Activated CD8-positive, alpha-beta memory T cell treated with anti-CD3 and anti-CD28 coated beads, Interleukin-2, amount 10 ng/mL, durations not matched to agents 7 days and 5 days (primary cell): Measurements from ENCODE around the gene EPB41L5. TPM values are rescaled to one million over a fixed set of nuclear protein-coding genes. Genes with fewer than 3 reads are reported as not detected.
A peak's percentile ranks its signal among the peaks of the same experiment; 100 is the strongest.

ENCODE experiments used
- ATAC-seq: fragments of 150-1000 bp; cut with Tn5 transposase; one replicate; pipeline ENCODE4 v1.10.0; 2021; ENCODE audit warnings: moderate library complexity
- CTCF ChIA-PET: fragments of 350-600 bp; sonication (Branson Sonifier 250); formaldehyde crosslinking; loops from one replicate; lab custom pipeline; 2021; ENCODE audit warnings: antibody characterized with exemption; lab: Charles Lee
- DNase-seq: peaks from one replicate; pipeline ENCODE4 v3.0.0-alpha.2; 2020
- H3K27ac Mint-ChIP-seq: one replicate; pipeline ENCODE4 v1.8.0; 2021; ENCODE audit warnings: mild to moderate bottlenecking, mixed read lengths
- H3K27me3 Mint-ChIP-seq: one replicate; pipeline ENCODE4 v1.8.0; 2021; ENCODE audit warnings: mixed read lengths
- H3K36me3 Mint-ChIP-seq: one replicate; pipeline ENCODE4 v1.8.0; 2021; ENCODE audit warnings: mild to moderate bottlenecking, mixed read lengths
- H3K4me1 Mint-ChIP-seq: one replicate; pipeline ENCODE4 v1.8.0; 2021; ENCODE audit warnings: mixed read lengths
- H3K4me3 Mint-ChIP-seq: one replicate; pipeline ENCODE4 v1.8.0; 2021; ENCODE audit warnings: mild to moderate bottlenecking, moderate library complexity, mixed read lengths
- H3K9me3 Mint-ChIP-seq: one replicate; pipeline ENCODE4 v1.8.0; 2022; ENCODE audit warnings: low read depth, mixed read lengths
- total RNA-seq, 2 experiments: library from RNA; stranded (reverse); gene quantifications; one replicate each; pipeline ENCODE4 v1.2.3, GENCODE V29; 2021

Gene EPB41L5
- total RNA-seq, 2 experiments from 2014 or later = 1.9 to 2.2 TPM

GRCh38 chr2:120204945-120205670, 192.2 kb downstream of the EPB41L5 start:
- H3K36me3 Mint-ChIP-seq = no peaks in the 10 kb centered on the region
- no peak for DNase-seq
- no peaks in the 10 kb centered on the region for H3K9me3 Mint-ChIP-seq
- peaks cover 8% of the 10 kb centered on the region for H3K4me1 Mint-ChIP-seq
- CTCF ChIA-PET = interaction anchor here (0.9 to 2.1 kb wide), 5 partner anchors 9 to 108 kb away, joined by 3 to 17 read pairs (median 5); no protein-coding TSS in a partner anchor
- ATAC-seq = no peak
- H3K27me3 Mint-ChIP-seq = no peaks in the 10 kb centered on the region
- H3K27ac Mint-ChIP-seq = no peak overlapping the region
- H3K4me3 Mint-ChIP-seq = no peak overlapping the region

- CTCF ChIA-PET = interaction anchor here (0.7 to 5.1 kb wide), 5 partner anchors 15 to 107 kb away, joined by 3 to 51 read pairs (median 3); no protein-coding TSS in a partner anchor
- H3K4me1 Mint-ChIP-seq = peaks cover 8% of the 10 kb centered on the region
- H3K4me3 Mint-ChIP-seq = no peak overlapping the region
- H3K36me3 Mint-ChIP-seq = no peaks in the 10 kb centered on the region
- no peak overlapping the region for H3K27ac Mint-ChIP-seq
- peak; percentile 67 for ATAC-seq
- DNase-seq = peak; percentile 68
- H3K9me3 Mint-ChIP-seq = no peaks in the 10 kb centered on the region
- H3K27me3 Mint-ChIP-seq = no peaks in the 10 kb centered on the region
Observed at GRCh38 chr2:120206022-120206581, 193.2 kb downstream of the EPB41L5 start.

- Mint-ChIP-seq H3K4me3 (no peak overlapping the region), H3K27me3 (no peaks in the 10 kb centered on the region), H3K9me3 (no peaks in the 10 kb centered on the region), H3K4me1 (peaks cover 8% of the 10 kb centered on the region), H3K27ac (peak overlapping the region; percentile 77), H3K36me3 (peaks cover 2% of the 10 kb centered on the region)
- no peak for DNase-seq
- no peak for ATAC-seq
- CTCF ChIA-PET = interaction anchor here (0.8 to 5.1 kb wide), 6 partner anchors 9 to 104 kb away, joined by 3 to 51 read pairs (median 4); no protein-coding TSS in a partner anchor
Observed at GRCh38 chr2:120208381-120209353, 195.8 kb downstream of the EPB41L5 start.

- no peaks in the 10 kb centered on the region for H3K27me3 Mint-ChIP-seq
- CTCF ChIA-PET = interaction anchor here (0.7 to 5.1 kb wide), 8 partner anchors 10 to 103 kb away, joined by 3 to 51 read pairs (median 4); no protein-coding TSS in a partner anchor
- no peaks in the 10 kb centered on the region for H3K9me3 Mint-ChIP-seq
- H3K4me1 Mint-ChIP-seq = peaks cover 8% of the 10 kb centered on the region
- peak overlapping the region; percentile 12 for H3K4me3 Mint-ChIP-seq
- H3K36me3 Mint-ChIP-seq = peaks cover 2% of the 10 kb centered on the region
- DNase-seq = no peak
- peak; percentile 40 for ATAC-seq
- H3K27ac Mint-ChIP-seq = peak overlapping the region; percentile 77
Observed at GRCh38 chr2:120209427-120210269, 196.8 kb downstream of the EPB41L5 start.

- DNase-seq = peak; percentile 51
Observed at GRCh38 chr2:120210270-120210693, 197.4 kb downstream of the EPB41L5 start.

GRCh38 chr2:120218181-120218580, 205.3 kb downstream of the EPB41L5 start:
- Mint-ChIP-seq H3K27ac (no peak overlapping the region), H3K4me3 (no peak overlapping the region), H3K27me3 (no peaks in the 10 kb centered on the region), H3K36me3 (peaks cover 49% of the 10 kb centered on the region), H3K9me3 (peaks cover 3% of the 10 kb centered on the region), H3K4me1 (peaks cover 29% of the 10 kb centered on the region)
- peak; percentile 34 for DNase-seq
- CTCF ChIA-PET = interaction anchor here (1.1 kb wide), 1 partner anchor 10 kb away, joined by 4 read pairs; no protein-coding TSS in a partner anchor
- ATAC-seq = no peak

More at GRCh38 chr2:120210270-120210693, 197.4 kb downstream of the EPB41L5 start:
- peaks cover 2% of the 10 kb centered on the region for H3K36me3 Mint-ChIP-seq
- peak overlapping the region; percentile 77 for H3K27ac Mint-ChIP-seq
- CTCF ChIA-PET = interaction anchor here (0.7 to 5.1 kb wide), 8 partner anchors 9 to 103 kb away, joined by 3 to 51 read pairs (median 4); partner anchors contain the start of gene TMEM185B
- peak; percentile 56 for ATAC-seq
- peak overlapping the region; percentile 12 for H3K4me3 Mint-ChIP-seq
- H3K9me3 Mint-ChIP-seq = no peaks in the 10 kb centered on the region
- no peaks in the 10 kb centered on the region for H3K27me3 Mint-ChIP-seq
- peaks cover 8% of the 10 kb centered on the region for H3K4me1 Mint-ChIP-seq

GRCh38 chr2:120219291-120219690, 206.4 kb downstream of the EPB41L5 start:
- ATAC-seq (no peak), DNase-seq (peak; percentile 26)
- Mint-ChIP-seq H3K36me3 (peaks cover 49% of the 10 kb centered on the region), H3K27me3 (no peaks in the 10 kb centered on the region), H3K9me3 (peaks cover 3% of the 10 kb centered on the region), H3K4me3 (no peak overlapping the region), H3K4me1 (peaks cover 35% of the 10 kb centered on the region), H3K27ac (no peak overlapping the region)
- CTCF ChIA-PET = interaction anchor here (0.9 kb wide), 2 partner anchors 9 to 10 kb away, joined by 3 to 4 read pairs; no protein-coding TSS in a partner anchor

- Mint-ChIP-seq H3K36me3 (peaks cover 49% of the 10 kb centered on the region), H3K4me3 (no peak overlapping the region), H3K9me3 (peaks cover 3% of the 10 kb centered on the region), H3K27ac (no peak overlapping the region), H3K27me3 (no peaks in the 10 kb centered on the region), H3K4me1 (peaks cover 40% of the 10 kb centered on the region)
- no peak for ATAC-seq
- CTCF ChIA-PET = interaction anchor here (0.9 kb wide), 2 partner anchors 8 to 10 kb away, joined by 3 to 4 read pairs; no protein-coding TSS in a partner anchor
- DNase-seq = no peak
Observed at GRCh38 chr2:120219766-120220165, 206.9 kb downstream of the EPB41L5 start.

- H3K27ac Mint-ChIP-seq = no peak overlapping the region
- H3K4me1 Mint-ChIP-seq = peaks cover 49% of the 10 kb centered on the region
- CTCF ChIA-PET = interaction anchor here (1.0 to 1.5 kb wide), 2 partner anchors 15 to 92 kb away, joined by 3 to 7 read pairs; no protein-coding TSS in a partner anchor
- DNase-seq = peak; percentile 31
- ATAC-seq = no peak
- peaks cover 3% of the 10 kb centered on the region for H3K9me3 Mint-ChIP-seq
- peaks cover 49% of the 10 kb centered on the region for H3K36me3 Mint-ChIP-seq
- H3K4me3 Mint-ChIP-seq = no peak overlapping the region
- no peaks in the 10 kb centered on the region for H3K27me3 Mint-ChIP-seq
Observed at GRCh38 chr2:120220756-120221155, 207.9 kb downstream of the EPB41L5 start.

GRCh38 chr2:120221616-120222015, 208.7 kb downstream of the EPB41L5 start:
- H3K9me3 Mint-ChIP-seq = no peaks in the 10 kb centered on the region
- H3K4me1 Mint-ChIP-seq = peaks cover 57% of the 10 kb centered on the region
- ATAC-seq (no peak), DNase-seq (peak; percentile 37)
- no peaks in the 10 kb centered on the region for H3K27me3 Mint-ChIP-seq
- peak overlapping the region; percentile 34 for H3K4me3 Mint-ChIP-seq
- H3K27ac Mint-ChIP-seq = peak overlapping the region; percentile 9
- H3K36me3 Mint-ChIP-seq = peaks cover 51% of the 10 kb centered on the region
- CTCF ChIA-PET = interaction anchor here (1.0 to 1.5 kb wide), 4 partner anchors 9 to 92 kb away, joined by 3 to 7 read pairs (median 3); no protein-coding TSS in a partner anchor

- Mint-ChIP-seq H3K27me3 (no peaks in the 10 kb centered on the region), H3K4me1 (peaks cover 65% of the 10 kb centered on the region), H3K9me3 (no peaks in the 10 kb centered on the region), H3K36me3 (peaks cover 52% of the 10 kb centered on the region), H3K27ac (peak overlapping the region; percentile 78), H3K4me3 (peak overlapping the region; percentile 55)
- ATAC-seq = no peak
- DNase-seq = peak; percentile 41
- CTCF ChIA-PET = interaction anchor here (0.7 to 1.5 kb wide), 11 partner anchors 8 to 467 kb away, joined by 3 to 7 read pairs (median 3); no protein-coding TSS in a partner anchor
Observed at GRCh38 chr2:120222186-120223033, 209.5 kb downstream of the EPB41L5 start.
